Hematopoietic multipotent progenitor cell treated with erythropoietin and hydrocortisone succinate and interleukin-3 and kit ligand, for 4 days (in vitro differentiated cells): ENCODE results near the gene FMNL2.

Experiments
- DNase-seq: peaks from one replicate; pipeline ENCODE4 v3.0.0-alpha.2; 2015

FMNL2 gene

GRCh38 chr2:152405206-152406118 lies 70.5 kb downstream of the FMNL2 start:
- no peak for DNase-seq

DNA sequence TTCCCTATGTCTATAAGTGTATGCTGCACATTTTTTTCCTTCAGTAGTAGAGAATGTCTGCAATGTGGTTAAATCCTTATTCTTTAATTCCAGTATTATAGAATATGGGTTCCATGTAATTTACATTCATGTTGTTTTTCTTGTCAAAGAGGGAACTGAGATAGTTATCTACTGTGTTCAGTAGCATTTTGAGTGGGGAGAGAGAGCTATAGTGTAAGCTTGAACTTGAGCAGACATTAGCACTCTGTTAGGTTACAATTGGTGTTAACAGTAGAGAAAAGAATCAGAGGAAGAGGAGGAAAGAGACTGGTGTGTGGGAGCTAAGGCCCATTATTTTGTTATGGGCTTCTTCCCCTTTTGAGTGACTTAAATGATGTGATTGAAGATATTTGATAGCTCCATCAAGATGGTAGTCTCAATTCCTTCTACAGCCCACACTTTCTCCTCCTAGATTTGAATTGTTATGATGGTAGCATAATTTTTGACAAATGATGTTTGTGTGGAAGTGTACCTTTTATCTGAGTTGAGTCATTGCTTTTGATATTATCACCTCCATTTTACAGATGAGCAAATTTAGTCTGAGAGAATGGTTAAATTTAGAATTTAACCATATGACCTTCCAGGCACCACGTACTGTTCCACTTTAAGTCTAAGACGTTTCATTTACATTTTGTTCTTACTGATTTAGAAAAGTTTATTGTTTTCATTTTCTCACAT lies 71.3 kb downstream of the FMNL2 start:
- no peak for DNase-seq

DNA sequence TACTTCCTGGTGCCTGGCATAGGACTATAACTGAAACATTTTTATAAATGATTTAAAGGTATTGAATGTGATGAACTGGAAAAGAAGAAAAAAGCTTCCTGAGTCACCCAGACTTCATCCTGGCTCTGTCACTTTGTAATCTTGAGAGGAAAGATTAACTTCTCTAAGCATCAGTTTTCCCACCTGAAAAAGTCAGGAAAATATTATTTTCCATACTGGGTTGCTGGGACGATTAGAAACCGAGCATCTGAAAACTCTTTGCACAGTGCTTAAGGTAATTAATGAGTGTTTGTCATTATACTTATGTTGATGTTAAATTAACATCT lies 71.8 kb downstream of the FMNL2 start:
- DNase-seq: no peak

DNA sequence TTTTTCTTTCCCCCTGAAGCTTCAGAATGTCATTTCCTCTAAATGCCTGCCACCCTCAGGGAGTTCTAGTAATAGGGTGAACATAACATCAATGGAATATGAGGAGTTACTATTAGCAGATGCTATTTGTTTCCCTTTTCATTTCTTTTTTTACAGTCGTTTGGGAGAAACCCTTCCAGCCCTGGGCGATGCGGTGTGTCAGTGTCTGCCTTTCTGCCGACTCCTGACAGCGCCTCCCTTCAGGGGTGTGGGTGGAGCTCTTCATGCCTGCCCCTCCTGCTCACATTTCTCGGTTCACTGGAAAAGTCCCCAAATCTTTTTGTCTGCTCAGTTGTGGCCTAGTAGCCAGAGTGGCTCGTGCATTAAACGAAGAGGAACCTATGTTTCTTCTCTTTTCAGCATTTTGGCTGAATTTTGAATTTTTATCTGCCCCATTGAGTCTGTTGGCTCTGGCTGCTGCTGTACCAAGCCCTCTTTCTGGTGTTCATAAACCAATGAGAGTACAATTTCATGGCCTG lies 72.3 kb downstream of the FMNL2 start:
- peak; percentile 17 for DNase-seq

GRCh38 chr2:152407806-152408205 lies 72.8 kb downstream of the FMNL2 start:
- DNase-seq: no peak

DNA sequence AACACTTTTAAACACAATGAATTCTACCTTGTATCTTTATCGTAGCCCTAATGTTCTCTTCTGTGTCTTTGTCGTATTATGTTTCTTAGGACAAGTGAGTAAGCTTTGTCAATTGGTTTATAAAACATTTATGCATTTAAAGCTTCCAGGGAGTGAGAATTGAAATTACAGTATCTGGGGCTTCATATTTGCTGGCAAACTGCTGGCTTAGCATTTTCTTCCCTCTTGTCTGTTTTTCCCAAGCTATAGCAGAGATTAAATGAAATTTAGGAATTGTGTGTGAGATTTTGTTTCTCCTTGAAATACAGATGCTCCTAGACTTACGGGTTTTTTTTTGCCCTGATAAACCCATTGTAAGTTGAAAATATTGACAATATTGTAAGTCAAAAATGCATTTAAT lies 73.3 kb downstream of the FMNL2 start:
- no peak for DNase-seq

DNA sequence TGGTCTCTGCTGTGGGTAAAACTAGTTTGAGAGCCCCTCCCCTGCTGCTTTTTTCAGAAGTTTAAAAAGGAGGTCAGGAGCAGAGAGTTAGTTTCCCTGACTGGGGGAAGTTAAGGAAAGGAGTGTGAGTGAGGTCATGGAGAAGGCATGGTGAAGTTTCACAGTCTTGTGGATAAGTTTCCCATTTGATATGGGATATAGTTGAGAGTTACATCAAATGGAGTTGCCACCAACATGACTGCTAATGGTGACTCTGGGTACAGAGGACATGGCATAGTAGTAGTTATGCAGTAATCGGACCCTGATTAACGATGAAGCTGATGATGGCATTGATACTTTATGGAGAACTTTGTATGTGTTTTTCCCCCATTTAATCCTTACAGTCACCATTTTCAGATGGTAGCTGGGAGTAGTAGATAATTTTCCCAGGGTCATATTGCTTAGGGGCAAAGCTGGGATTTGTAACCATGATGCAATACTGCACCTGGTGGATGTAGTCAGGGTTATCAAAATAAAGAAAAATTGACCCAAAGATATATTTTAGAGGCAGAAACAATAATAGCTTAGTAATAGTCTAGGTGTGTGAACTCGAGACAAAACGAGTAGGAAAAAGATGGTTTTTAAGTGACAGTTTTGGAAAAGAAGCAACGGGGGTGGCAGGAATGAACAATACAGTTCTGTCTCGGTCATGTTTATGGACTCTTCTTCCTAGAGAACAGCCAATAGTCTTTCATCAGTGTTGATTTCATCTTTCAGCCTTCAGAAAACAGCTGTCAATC lies 74.6 kb downstream of the FMNL2 start:
- DNase-seq: no peak

DNA sequence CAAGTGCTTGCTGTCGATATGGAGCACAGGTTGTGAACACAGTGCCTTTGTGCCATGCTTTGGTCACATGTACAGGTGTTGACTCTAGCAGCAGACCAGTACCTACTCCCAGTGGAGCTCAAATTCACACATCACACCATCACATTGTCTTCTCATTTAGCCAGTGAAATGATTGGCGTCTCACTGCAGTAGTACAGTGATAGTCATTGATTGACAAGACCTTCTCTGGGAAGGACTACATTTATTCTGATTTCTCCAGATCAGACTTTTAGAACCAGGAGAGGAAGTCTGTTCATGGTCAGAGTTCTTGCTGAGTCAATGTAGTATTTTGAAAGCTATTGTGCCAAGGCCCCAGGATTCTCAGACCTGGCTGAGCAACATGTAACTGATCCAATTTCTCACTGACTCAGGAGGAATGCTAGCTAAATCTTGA lies 75.2 kb downstream of the FMNL2 start:
- peak; percentile 13 for DNase-seq

- DNase-seq: peak; percentile 42
Observed at GRCh38 chr2:152411154-152411553, 76.2 kb downstream of the FMNL2 start.

GRCh38 chr2:152413228-152414030 lies 78.5 kb downstream of the FMNL2 start:
- no peak for DNase-seq

- DNase-seq: no peak
Observed at GRCh38 chr2:152415231-152415642, 80.3 kb downstream of the FMNL2 start.

DNA sequence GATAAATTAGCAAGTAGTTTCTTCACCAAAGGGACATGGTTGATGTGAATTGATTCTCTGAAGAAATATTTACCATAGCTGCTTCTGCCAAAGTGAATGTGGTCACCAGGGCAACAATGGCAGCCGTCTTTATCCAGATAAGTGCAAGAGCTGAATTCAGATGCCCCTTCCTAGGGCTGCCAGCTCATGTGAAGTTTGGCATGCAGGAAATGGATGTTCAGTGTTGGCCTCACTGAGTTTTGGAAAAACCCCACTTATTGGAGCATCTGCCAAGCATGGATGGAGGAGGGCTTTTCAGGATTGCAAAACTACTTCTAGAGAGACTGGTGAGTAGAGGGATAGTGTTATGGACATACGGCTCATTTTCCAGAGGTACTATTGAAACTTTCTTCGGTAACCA lies 80.8 kb downstream of the FMNL2 start:
- DNase-seq: no peak

DNA sequence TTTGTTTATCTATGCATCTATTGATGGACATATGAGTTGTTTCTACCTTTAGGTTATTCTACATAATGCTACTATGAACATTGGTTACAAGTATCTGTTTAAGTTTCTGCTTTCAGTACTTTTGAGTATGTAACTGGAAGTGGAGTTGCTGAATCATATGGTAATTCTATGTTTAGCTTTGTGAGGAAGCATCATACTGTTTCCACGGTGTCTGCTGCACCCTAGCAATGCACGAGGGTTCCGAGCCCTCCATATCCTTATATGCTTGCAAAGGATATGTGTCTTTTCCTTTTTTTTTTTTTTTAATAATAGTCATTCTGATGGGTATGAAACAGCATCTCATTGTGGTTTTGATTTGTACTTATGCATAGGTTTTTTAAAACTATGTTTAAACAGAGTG lies 83.7 kb downstream of the FMNL2 start:
- peak; percentile 44 for DNase-seq

DNA sequence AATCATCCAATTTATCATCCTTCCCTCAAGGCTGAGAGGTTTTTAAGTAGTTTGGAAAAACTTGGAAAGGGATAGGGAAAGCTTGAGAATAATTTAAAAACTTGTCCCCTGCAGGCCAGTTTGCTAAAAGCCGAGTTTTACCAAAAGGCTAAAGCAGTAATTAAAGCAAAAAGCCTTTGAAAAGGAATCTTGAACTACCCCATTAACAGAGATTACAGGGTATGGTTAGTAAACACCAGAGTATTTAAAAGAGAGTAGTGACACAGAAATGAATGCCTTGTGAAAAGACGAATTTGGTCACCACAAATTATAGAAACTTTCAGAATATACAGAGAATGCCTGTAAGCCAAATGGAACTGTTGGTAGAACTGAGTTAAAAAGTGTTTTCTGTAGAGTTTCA lies 85.0 kb downstream of the FMNL2 start:
- DNase-seq: no peak

- peak; percentile 54 for DNase-seq
Observed at GRCh38 chr2:152420363-152420762, 85.4 kb downstream of the FMNL2 start.

- DNase-seq: peak; percentile 11
Observed at GRCh38 chr2:152420936-152421335, 86.0 kb downstream of the FMNL2 start.

GRCh38 chr2:152421521-152422370 lies 86.8 kb downstream of the FMNL2 start:
- peak; percentile 90 for DNase-seq

- DNase-seq: no peak
Observed at GRCh38 chr2:152423684-152424083, 88.7 kb downstream of the FMNL2 start.

DNA sequence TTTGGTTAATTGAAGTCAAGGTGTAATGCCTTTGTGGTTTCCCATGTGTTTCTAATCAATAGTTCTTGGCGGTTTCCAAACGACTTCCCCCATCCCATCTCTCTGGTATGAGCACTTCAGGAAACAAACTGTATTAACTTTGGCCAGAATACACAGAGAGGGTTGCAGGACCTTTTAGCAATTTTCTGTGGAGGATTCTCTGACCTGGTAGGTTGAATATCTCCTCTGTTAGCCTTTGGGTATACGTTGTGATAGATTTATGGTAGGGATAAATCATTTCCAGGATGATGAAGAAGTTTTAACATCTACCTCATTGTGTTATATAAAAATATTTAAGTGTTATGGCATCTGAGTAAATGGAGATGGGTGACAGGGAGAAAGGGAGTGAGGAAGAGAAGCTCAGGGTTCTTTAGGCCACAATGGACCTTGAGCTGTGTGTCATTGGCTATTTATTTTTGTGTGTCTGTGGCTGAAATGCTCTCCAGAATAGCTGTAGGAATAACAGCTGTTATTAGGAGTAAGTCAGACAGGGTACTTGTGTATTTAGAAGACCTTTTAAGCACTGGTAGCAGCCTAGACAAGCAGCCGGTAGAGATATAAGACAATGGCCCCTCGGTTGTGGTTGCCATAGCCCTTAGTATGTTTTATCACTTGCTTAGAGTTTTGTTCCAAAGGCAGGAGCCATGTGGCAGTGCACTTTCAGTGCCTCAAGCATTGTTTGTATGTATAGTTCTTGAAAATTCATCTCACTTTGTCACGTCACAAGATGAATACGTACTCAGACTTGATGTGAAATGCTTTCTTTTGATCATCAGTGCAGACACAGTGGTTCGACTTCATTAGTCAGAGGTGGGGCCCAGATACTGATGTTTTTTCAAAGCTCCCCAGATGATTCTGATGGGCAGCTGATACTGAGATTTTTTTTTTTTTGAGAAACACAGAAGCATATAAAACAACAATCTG lies 91.1 kb downstream of the FMNL2 start:
- no peak for DNase-seq

GRCh38 chr2:152426801-152427200 lies 91.8 kb downstream of the FMNL2 start:
- DNase-seq: no peak
